ENCODE data around the gene STK38. TPM values are rescaled to one million over a fixed set of nuclear protein-coding genes. Genes with fewer than 3 reads are reported as not detected.

Gene STK38
- total RNA-seq, 5 donors from 2014 or later (not counting 1 experiment from before 2014, with no cell fraction given) = 90.3 to 164 (median 152) TPM

DNA sequence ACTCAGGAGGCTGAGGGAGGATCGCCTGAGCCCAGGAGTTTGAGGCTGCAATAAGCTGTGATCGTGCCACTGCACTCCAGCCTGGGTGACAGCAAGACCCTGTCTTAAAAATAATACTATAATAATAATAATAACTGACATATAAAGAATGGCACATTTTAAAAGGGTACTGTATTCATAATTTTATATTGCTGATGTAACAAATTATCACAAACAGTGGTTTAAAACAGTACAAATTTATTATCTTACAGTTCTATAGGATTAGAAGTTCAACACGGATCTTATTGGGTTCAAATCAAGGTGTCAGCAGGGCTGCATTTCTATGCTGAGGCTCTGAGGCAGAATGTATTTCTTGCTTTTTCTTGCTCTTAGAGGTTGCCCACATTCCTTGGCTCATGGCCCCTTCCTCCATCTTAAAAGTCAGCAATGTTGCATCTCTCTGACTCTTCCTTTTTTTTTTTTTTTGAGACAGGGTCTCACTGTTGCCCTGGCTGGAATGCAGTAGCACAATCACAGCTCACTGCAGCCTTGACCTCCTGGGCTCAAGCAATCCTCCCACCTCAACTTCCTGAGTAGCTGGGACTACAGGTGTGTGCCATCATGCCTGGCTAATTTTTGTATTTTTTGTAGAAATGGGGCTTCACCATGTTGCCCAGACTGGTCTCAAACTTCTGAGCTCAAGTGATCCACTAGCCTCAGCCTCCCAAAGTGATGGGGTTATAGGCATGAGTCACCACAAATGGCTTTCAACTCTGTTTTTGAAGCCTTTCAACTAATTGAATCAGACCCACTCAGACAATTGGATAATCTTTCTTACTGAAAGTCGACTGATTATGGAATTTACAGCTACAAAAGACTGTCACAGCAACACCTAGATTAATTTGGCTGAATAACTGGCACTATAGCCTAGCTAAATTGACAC is 24.1 kb upstream of the STK38 start:
- ChIA-PET POLR2A (interaction anchor here (0.5 to 0.6 kb wide), 3 partner anchors 12 to 39 kb away, joined by 5 to 8 read pairs (median 6); no protein-coding TSS in a partner anchor), CTCF (interaction anchor here in 1 of 2 donors (0.7 kb wide), 1 partner anchor 148 kb away, joined by 4 read pairs; no protein-coding TSS in a partner anchor)
- ATAC-seq (replicated peaks in 1 of 4) (no peak), DNase-seq (no peak)
- H3K9me3 Mint-ChIP-seq = no peaks in the 10 kb centered on the region
- H3K4me1 Mint-ChIP-seq = no peaks in the 10 kb centered on the region
- H3K27me3 ChIP-seq (replicated peaks in 1 of 2; ENCODE audit: control insufficient read depth in 2 of 2, extremely low read depth in 1 of 2, insufficient read depth in 2 of 2, low read length in 1 of 2) = no peaks in the 10 kb centered on the region
- no peak overlapping the region for H3K4me3 ChIP-seq (ENCODE audit: control insufficient read depth in 1 of 2, extremely low read depth in 1 of 2, low read length in 1 of 2)
- no peak overlapping the region for H3K4me3 Mint-ChIP-seq
- H3K4me1 ChIP-seq (ENCODE audit: control insufficient read depth in 1 of 2, extremely low read depth in 1 of 2, insufficient read depth in 2 of 2, low read length in 2 of 2) = no peaks in the 10 kb centered on the region
- H3K27ac ChIP-seq (ENCODE audit: low read length) = no peak overlapping the region
- no peaks in the 10 kb centered on the region for H3K36me3 ChIP-seq (ENCODE audit: control insufficient read depth in 2 of 2, extremely low read depth in 1 of 2, insufficient read depth in 1 of 2, low read length in 1 of 2)
- WGBS (ENCODE audit: insufficient coverage) = 80% methylated on average over 1 of the region's 4 CpGs
- H3K27me3 Mint-ChIP-seq = no peaks in the 10 kb centered on the region
- no peaks in the 10 kb centered on the region for H3K36me3 Mint-ChIP-seq
- no peaks in the 10 kb centered on the region for H3K9me3 ChIP-seq
- no peak overlapping the region for H3K27ac Mint-ChIP-seq

DNA sequence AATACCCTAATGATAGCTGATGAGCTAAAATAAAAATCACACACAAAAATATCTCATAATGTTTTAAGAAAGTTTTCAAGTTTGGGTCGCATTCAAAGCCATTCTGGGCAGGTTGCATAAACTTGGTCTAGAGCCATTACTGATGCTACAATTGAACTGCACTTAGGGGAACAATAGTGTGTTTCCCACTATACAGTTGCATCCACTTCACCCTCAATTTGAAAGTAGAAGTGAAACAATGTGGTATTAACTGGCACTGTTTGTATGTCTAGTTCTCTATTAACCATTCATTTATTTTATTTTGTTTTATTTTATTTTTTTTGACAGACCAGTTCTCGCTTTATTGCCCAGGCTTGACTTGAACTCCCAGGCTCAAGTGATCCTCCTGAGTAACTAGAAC is 23.0 kb upstream of the STK38 start:
- no peaks in the 10 kb centered on the region for H3K9me3 ChIP-seq
- no peaks in the 10 kb centered on the region for H3K9me3 Mint-ChIP-seq
- CTCF ChIA-PET = no interaction called here

DNA sequence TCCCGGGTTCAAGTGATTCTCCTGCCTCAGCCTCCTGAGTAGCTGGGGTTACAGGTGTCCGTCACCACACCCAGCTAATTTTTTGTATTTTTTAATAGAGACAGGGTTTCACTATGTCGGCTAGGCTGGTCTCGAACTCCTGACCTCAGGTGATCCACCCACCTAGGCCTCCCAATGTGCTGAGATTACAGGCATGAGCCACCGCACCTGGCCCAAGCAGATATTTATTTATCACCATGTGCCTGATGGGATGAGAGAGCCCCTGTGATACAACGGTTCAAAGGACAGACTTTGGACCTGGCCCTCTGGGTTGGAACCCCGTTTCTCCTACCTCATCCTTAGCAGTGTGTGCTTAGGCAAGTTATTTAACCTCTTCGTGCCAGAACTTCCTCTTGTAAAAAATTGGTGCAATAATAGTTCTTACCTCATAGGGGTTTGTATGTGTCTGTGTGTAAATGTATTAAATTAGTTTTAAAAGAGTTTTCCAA is 19.2 kb upstream of the STK38 start:
- Histone ChIP-seq H3K4me1 (ENCODE audit: control insufficient read depth in 1 of 2, extremely low read depth in 1 of 2, insufficient read depth in 2 of 2, low read length in 2 of 2) (no peaks in the 10 kb centered on the region), H3K36me3 (ENCODE audit: control insufficient read depth in 2 of 2, extremely low read depth in 1 of 2, insufficient read depth in 1 of 2, low read length in 1 of 2) (no peaks in the 10 kb centered on the region), H3K9me3 (no peaks in the 10 kb centered on the region), H3K27ac (ENCODE audit: low read length) (no peak overlapping the region), H3K4me3 (ENCODE audit: control insufficient read depth in 1 of 2, extremely low read depth in 1 of 2, low read length in 1 of 2) (no peak overlapping the region), H3K27me3 (replicated peaks in 1 of 2; ENCODE audit: control insufficient read depth in 2 of 2, extremely low read depth in 1 of 2, insufficient read depth in 2 of 2, low read length in 1 of 2) (no peaks in the 10 kb centered on the region)
- no peaks in the 10 kb centered on the region for H3K36me3 Mint-ChIP-seq
- no peaks in the 10 kb centered on the region for H3K4me1 Mint-ChIP-seq
- ATAC-seq (replicated peaks in 1 of 4) = no peak
- no peak overlapping the region for H3K4me3 Mint-ChIP-seq
- POLR2A ChIA-PET = no interaction called here
- CTCF ChIA-PET = no interaction called here
- no peaks in the 10 kb centered on the region for H3K9me3 Mint-ChIP-seq
- peaks cover 0 to 3% of the 10 kb centered on the region in 2 donors for H3K27me3 Mint-ChIP-seq
- no peak for DNase-seq
- no peak overlapping the region for H3K27ac Mint-ChIP-seq
- WGBS (ENCODE audit: insufficient coverage) = 100% methylated on average over 2 of the region's 8 CpGs

More for the DNA sequence above, 23.0 kb upstream of the STK38 start:
- no peaks in the 10 kb centered on the region for H3K27me3 Mint-ChIP-seq
- H3K27ac ChIP-seq (ENCODE audit: low read length) = no peak overlapping the region
- no peak overlapping the region for H3K4me3 Mint-ChIP-seq
- H3K27me3 ChIP-seq (replicated peaks in 1 of 2; ENCODE audit: control insufficient read depth in 2 of 2, extremely low read depth in 1 of 2, insufficient read depth in 2 of 2, low read length in 1 of 2) = no peaks in the 10 kb centered on the region
- POLR2A ChIA-PET = no interaction called here
- no peak overlapping the region for H3K27ac Mint-ChIP-seq
- H3K4me1 Mint-ChIP-seq = no peaks in the 10 kb centered on the region
- DNase-seq = no peak
- H3K36me3 Mint-ChIP-seq = no peaks in the 10 kb centered on the region
- ATAC-seq (replicated peaks in 1 of 4) = no peak
- no CpG with 5 or more reads among the region's 2 CpGs for WGBS (ENCODE audit: insufficient coverage)
- no peaks in the 10 kb centered on the region for H3K36me3 ChIP-seq (ENCODE audit: control insufficient read depth in 2 of 2, extremely low read depth in 1 of 2, insufficient read depth in 1 of 2, low read length in 1 of 2)
- H3K4me3 ChIP-seq (ENCODE audit: control insufficient read depth in 1 of 2, extremely low read depth in 1 of 2, low read length in 1 of 2) = no peak overlapping the region
- H3K4me1 ChIP-seq (ENCODE audit: control insufficient read depth in 1 of 2, extremely low read depth in 1 of 2, insufficient read depth in 2 of 2, low read length in 2 of 2) = no peaks in the 10 kb centered on the region

DNA sequence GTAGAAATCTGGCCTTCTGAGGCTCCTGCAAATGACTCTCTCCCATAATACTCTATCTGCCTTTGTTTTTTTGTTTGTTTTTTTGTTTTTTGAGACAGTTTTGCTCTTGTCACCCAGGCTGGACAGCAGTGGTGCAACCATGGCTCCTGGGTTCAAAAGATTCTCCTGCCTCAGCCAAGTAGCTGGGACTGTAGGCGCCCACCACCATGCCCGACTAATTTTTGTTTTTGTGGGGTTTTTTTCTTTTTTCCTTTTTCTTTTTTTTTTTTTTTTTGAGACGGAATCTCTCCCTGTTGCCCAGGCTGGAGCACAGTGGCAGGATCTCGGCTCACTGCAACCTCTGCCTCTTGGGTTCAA is 16.6 kb upstream of the STK38 start:
- no peak for DNase-seq
- peaks cover 0 to 3% of the 10 kb centered on the region in 2 donors for H3K27me3 Mint-ChIP-seq
- ChIA-PET CTCF (interaction anchor here (0.6 to 0.8 kb wide), 3 partner anchors 16 to 134 kb away, joined by 3 read pairs; no protein-coding TSS in a partner anchor), POLR2A (no interaction called here)
- no peaks in the 10 kb centered on the region for H3K9me3 ChIP-seq
- H3K4me1 Mint-ChIP-seq = peaks cover 0 to 2% (median 0%) of the 10 kb centered on the region in 3 donors
- H3K4me3 ChIP-seq (ENCODE audit: control insufficient read depth in 1 of 2, extremely low read depth in 1 of 2, low read length in 1 of 2) = no peak overlapping the region
- no peaks in the 10 kb centered on the region for H3K9me3 Mint-ChIP-seq
- no CpG with 5 or more reads among the region's 4 CpGs for WGBS (ENCODE audit: insufficient coverage)
- no peak overlapping the region for H3K27ac ChIP-seq (ENCODE audit: low read length)
- H3K36me3 Mint-ChIP-seq = no peaks in the 10 kb centered on the region
- no peaks in the 10 kb centered on the region for H3K36me3 ChIP-seq (ENCODE audit: control insufficient read depth in 2 of 2, extremely low read depth in 1 of 2, insufficient read depth in 1 of 2, low read length in 1 of 2)
- H3K4me3 Mint-ChIP-seq = no peak overlapping the region
- ATAC-seq (replicated peaks in 1 of 4) = no peak
- H3K4me1 ChIP-seq (ENCODE audit: control insufficient read depth in 1 of 2, extremely low read depth in 1 of 2, insufficient read depth in 2 of 2, low read length in 2 of 2) = no peaks in the 10 kb centered on the region
- H3K27ac Mint-ChIP-seq = no peak overlapping the region
- no peaks in the 10 kb centered on the region for H3K27me3 ChIP-seq (replicated peaks in 1 of 2; ENCODE audit: control insufficient read depth in 2 of 2, extremely low read depth in 1 of 2, insufficient read depth in 2 of 2, low read length in 1 of 2)

DNA sequence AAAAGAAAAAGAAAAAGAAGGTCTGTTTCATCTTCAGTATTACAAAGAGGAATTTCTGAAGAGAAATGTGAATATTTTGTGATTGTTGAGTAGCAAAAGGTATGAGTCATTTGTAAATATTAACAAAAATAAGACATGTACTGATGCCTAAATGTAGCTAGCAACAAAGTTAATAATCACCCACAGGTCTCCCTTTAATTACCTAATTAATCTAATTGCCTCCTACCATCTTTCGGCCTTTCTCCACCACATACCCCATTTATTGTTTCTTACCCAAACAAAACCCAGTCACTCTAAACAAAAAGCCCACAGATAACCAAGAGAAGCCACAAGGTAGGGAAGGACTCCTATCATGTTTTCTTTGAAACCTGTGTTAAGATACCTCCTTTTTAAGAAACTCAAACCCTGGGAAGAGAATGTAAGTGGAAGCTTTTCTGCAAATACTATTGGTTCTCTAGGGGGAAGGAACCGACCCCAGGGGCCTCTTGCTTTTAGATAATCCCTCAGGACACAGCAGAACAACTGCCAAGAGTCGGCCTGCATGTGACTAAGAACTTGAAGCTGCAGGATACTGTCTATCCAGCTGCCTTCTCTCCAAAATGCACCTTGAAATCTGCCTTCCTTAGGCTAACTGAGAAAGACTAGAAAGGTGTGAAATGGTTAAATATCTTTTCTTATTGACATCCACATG is 16.1 kb upstream of the STK38 start:
- no peak overlapping the region for H3K27ac ChIP-seq (ENCODE audit: low read length)
- H3K36me3 ChIP-seq (ENCODE audit: control insufficient read depth in 2 of 2, extremely low read depth in 1 of 2, insufficient read depth in 1 of 2, low read length in 1 of 2) = no peaks in the 10 kb centered on the region
- no peaks in the 10 kb centered on the region for H3K4me1 ChIP-seq (ENCODE audit: control insufficient read depth in 1 of 2, extremely low read depth in 1 of 2, insufficient read depth in 2 of 2, low read length in 2 of 2)
- ATAC-seq (replicated peaks in 1 of 4) (no peak), DNase-seq (no peak)
- 100% methylated on average over 1 of the region's 3 CpGs for WGBS (ENCODE audit: insufficient coverage)
- no peaks in the 10 kb centered on the region for H3K9me3 ChIP-seq
- Mint-ChIP-seq H3K4me3 (no peak overlapping the region), H3K4me1 (peaks cover 0 to 2% (median 0%) of the 10 kb centered on the region in 3 donors), H3K27ac (peak overlapping the region in 1 of 2 donors; percentile 28), H3K27me3 (peaks cover 0 to 3% of the 10 kb centered on the region in 2 donors), H3K36me3 (no peaks in the 10 kb centered on the region), H3K9me3 (no peaks in the 10 kb centered on the region)
- ChIA-PET CTCF (interaction anchor here in 1 of 2 donors (0.6 kb wide), 1 partner anchor 68 kb away, joined by 3 read pairs; no protein-coding TSS in a partner anchor), POLR2A (no interaction called here)
- no peak overlapping the region for H3K4me3 ChIP-seq (ENCODE audit: control insufficient read depth in 1 of 2, extremely low read depth in 1 of 2, low read length in 1 of 2)
- H3K27me3 ChIP-seq (replicated peaks in 1 of 2; ENCODE audit: control insufficient read depth in 2 of 2, extremely low read depth in 1 of 2, insufficient read depth in 2 of 2, low read length in 1 of 2) = no peaks in the 10 kb centered on the region

DNA sequence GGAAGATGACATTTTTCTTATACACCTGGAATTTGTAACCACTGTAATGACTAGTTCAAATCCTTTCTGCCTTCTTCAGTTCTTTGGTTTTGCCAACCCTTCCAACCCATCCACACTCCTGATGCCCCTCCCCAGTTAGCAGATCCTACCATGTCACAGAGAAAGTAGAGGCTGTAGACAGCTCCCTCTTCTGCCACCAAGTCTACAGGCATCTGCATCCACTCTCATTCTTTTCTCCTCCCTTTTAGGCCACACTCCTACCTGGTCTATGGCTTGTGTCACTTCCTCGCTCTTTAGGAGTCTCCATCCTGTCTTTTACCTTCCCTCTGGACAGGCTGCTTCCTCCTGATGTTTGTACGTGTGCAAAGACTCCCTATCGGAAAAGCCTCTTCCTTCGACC is 13.5 kb upstream of the STK38 start:
- Histone ChIP-seq H3K27ac (ENCODE audit: low read length) (no peak overlapping the region), H3K36me3 (ENCODE audit: control insufficient read depth in 2 of 2, extremely low read depth in 1 of 2, insufficient read depth in 1 of 2, low read length in 1 of 2) (no peaks in the 10 kb centered on the region), H3K9me3 (no peaks in the 10 kb centered on the region), H3K27me3 (replicated peaks in 1 of 2; ENCODE audit: control insufficient read depth in 2 of 2, extremely low read depth in 1 of 2, insufficient read depth in 2 of 2, low read length in 1 of 2) (no peaks in the 10 kb centered on the region), H3K4me3 (ENCODE audit: control insufficient read depth in 1 of 2, extremely low read depth in 1 of 2, low read length in 1 of 2) (no peak overlapping the region), H3K4me1 (ENCODE audit: control insufficient read depth in 1 of 2, extremely low read depth in 1 of 2, insufficient read depth in 2 of 2, low read length in 2 of 2) (no peaks in the 10 kb centered on the region)
- Mint-ChIP-seq H3K4me3 (no peak overlapping the region), H3K36me3 (no peaks in the 10 kb centered on the region), H3K27me3 (peaks cover 0 to 3% of the 10 kb centered on the region in 2 donors), H3K9me3 (no peaks in the 10 kb centered on the region), H3K27ac (no peak overlapping the region), H3K4me1 (peaks cover 0 to 2% (median 0%) of the 10 kb centered on the region in 3 donors)
- ChIA-PET POLR2A (interaction anchor here in 1 of 2 donors (0.5 kb wide), 1 partner anchor 19 kb away, joined by 4 read pairs; no protein-coding TSS in a partner anchor), CTCF (no interaction called here)
- ATAC-seq (replicated peaks in 1 of 4) = peak in 1 of 4 experiments; percentile 28
- WGBS (ENCODE audit: insufficient coverage) = 100% methylated on average over 4 of the region's 4 CpGs
- DNase-seq = no peak

Measured in T-cell (primary cell).